ENCODE data around the gene NKD1.
A peak's percentile ranks its signal among the peaks of the same experiment; 100 is the strongest.
"Not testable (repeated sequence)": the region's sequence is repeated elsewhere in the genome, so short reads cannot be mapped to it uniquely, and the experiment has no call there.

The NKD1 gene

DNA sequence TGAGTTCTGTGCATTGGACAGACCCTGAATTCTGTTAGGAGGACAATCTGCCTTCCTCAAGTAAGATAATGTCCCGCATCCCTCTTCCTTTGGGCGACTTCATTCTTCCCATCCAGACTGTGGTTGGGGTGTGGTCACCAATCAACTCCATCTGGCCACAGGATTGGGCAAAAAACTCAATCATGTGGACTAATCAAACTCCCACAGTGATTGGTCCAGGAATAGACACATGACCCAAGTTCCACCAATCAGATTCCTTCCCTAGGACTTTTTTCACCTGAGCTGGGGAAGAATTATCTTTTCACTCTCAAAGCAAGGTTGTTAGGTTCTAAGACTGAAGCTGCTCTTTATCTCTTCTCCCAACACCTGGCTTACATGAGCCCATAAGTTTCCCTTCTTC, 13.2 kb upstream of the NKD1 start:
- Mint-ChIP-seq H3K36me3 (ENCODE audit: insufficient read depth) (peaks cover 2% of the 10 kb centered on the region), H3K27ac (ENCODE audit: low read depth) (no peak overlapping the region), H3K4me1 (no peaks in the 10 kb centered on the region), H3K9me3 (no peaks in the 10 kb centered on the region), H3K4me3 (no peak overlapping the region), H3K27me3 (peaks cover 22% of the 10 kb centered on the region)
- no peak for ATAC-seq (replicated peaks; ENCODE audit: extremely low read depth, poor library complexity, severe bottlenecking)
- no peak for DNase-seq (ENCODE audit: low spot score in 2 of 2)

DNA sequence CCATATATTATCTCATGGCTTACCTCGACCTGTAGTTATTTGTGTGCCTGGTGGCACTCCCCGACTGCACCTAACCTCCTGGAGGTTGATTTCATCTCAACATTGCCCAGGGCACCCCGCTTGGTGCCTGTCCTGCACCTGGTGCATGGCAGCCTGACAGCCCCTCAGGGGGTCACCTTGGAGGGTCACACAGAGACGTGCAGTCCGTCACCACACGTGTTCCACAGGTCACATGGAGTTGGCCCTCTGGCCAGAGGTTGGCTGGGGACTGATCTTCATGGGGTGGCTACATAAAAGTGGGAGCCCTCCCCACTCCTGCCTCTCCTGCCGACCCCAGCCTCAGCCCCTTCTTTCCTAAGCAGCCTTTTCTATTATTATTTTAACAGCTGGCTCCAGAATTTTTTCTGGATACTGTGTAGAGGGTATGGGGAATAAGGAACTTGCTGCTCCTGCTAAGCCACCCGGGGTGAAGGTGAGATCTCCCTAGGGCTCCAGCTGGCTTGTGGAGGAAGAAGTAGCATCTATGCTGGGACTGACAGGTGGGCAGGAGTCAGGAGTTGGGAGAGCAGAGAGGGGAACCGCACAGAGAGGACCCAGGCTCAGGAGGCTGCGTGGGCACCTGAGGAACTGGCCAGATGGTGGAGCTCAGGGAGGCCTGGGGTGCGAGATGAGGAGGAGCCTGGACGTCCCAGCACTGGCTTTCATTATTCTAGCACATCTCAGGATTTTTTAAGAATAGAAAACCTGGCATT, 12.5 kb upstream of the NKD1 start:
- Mint-ChIP-seq H3K4me1 (no peaks in the 10 kb centered on the region), H3K27ac (ENCODE audit: low read depth) (no peak overlapping the region), H3K4me3 (no peak overlapping the region), H3K9me3 (no peaks in the 10 kb centered on the region), H3K27me3 (peaks cover 22% of the 10 kb centered on the region), H3K36me3 (ENCODE audit: insufficient read depth) (peaks cover 2% of the 10 kb centered on the region)
- ATAC-seq (replicated peaks; ENCODE audit: extremely low read depth, poor library complexity, severe bottlenecking) = no peak
- no peak for DNase-seq (ENCODE audit: low spot score in 2 of 2)

DNA sequence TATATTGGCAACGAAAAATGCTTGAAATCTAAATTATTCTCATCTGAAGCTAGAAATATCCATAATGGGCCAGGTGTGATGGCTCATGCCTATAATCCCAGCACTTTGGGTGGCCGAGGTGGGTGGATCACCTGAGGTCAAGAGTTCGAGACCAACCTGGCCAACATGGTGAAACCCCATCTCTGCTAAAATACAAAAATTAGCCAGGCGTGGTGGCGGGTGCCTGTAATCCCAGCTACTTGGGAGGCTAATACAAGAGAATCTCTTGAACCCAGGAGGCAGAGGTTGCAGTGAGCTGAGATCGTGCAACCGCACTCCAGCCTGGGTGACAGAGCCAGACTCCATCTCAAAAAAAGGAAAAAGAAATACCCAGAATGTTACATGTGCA, 11.9 kb upstream of the NKD1 start:
- not testable (repeated sequence) for DNase-seq (ENCODE audit: low spot score in 2 of 2); H3K4me3 Mint-ChIP-seq; H3K27ac Mint-ChIP-seq (ENCODE audit: low read depth); H3K9me3 Mint-ChIP-seq; ATAC-seq (replicated peaks; ENCODE audit: extremely low read depth, poor library complexity, severe bottlenecking); H3K36me3 Mint-ChIP-seq (ENCODE audit: insufficient read depth); H3K4me1 Mint-ChIP-seq
- H3K27me3 Mint-ChIP-seq = peaks cover 22% of the 10 kb centered on the region

DNA sequence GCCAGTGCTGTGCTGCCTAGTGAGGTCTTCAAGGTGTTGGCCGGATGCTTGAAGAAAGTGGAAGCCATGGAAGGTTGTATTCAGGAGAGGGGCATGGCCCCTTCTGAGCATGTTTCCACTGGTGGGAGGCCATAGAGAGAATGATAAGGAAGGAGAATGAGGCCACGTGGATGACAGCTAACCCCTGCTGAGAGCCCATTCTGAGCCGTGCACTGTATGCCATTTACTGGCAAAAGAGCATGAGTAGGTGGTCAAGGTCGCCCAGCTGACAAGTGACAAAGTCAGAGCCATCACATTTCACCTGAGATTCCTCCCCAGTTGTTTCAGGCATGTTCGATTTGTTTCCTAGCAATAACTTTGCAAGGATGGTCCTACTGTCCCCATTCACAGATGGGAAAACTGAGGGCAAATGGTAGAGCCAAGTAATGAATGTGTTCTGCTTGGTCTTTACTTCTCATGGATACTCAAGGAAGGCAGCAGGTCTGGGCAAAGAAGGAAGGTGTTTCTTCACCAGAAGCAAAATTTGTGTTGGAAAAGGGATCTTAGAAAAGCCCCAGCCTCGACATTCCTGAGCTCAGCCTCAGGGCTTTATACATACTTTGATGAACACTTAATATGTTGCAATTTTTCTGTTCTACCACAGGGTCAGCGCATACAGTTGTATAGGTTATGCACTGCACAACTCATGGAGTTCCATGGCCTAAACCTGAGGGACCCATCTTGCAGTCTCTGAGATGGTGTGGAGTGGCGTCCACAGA, 10.5 kb upstream of the NKD1 start:
- Mint-ChIP-seq H3K27me3 (peaks cover 22% of the 10 kb centered on the region), H3K27ac (ENCODE audit: low read depth) (no peak overlapping the region), H3K36me3 (ENCODE audit: insufficient read depth) (peaks cover 2% of the 10 kb centered on the region), H3K4me1 (no peaks in the 10 kb centered on the region), H3K9me3 (no peaks in the 10 kb centered on the region), H3K4me3 (no peak overlapping the region)
- DNase-seq (ENCODE audit: low spot score in 2 of 2) (no peak), ATAC-seq (replicated peaks; ENCODE audit: extremely low read depth, poor library complexity, severe bottlenecking) (no peak)

DNA sequence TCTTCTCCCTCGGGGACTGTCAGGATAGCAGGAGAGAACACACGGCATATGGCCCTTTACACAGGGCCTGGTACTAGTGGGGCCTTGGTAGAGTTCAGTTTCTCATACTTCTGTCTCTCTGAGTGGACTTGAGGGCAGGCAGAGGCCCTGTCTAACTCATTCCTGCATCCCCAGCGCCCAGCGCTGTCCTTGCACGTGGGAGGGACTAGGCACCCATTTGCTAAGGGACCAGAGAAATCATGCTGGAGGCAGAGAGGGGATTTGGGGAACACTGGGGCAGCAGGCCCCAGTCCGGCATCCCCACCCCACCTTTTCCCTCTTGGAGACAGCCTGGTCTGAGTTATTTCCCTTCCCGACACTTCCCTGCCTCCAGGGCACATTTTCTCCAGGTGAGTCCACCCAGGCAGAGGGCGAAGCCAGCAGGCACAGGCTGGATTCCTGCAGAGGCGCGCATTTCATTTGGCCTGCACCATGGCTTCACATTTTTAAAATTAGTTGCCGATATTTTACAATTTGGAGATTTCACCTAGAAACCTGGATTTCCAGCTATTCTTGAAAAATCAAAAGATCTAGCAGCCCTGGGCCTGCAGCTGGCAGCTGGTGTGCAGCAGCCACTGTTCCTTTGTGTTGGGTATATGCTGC, 9.7 kb upstream of the NKD1 start:
- Mint-ChIP-seq H3K27me3 (peaks cover 22% of the 10 kb centered on the region), H3K36me3 (ENCODE audit: insufficient read depth) (peaks cover 2% of the 10 kb centered on the region), H3K4me1 (no peaks in the 10 kb centered on the region), H3K4me3 (no peak overlapping the region), H3K27ac (ENCODE audit: low read depth) (no peak overlapping the region), H3K9me3 (no peaks in the 10 kb centered on the region)
- ATAC-seq (replicated peaks; ENCODE audit: extremely low read depth, poor library complexity, severe bottlenecking) = no peak
- DNase-seq (ENCODE audit: low spot score in 2 of 2) = no peak

DNA sequence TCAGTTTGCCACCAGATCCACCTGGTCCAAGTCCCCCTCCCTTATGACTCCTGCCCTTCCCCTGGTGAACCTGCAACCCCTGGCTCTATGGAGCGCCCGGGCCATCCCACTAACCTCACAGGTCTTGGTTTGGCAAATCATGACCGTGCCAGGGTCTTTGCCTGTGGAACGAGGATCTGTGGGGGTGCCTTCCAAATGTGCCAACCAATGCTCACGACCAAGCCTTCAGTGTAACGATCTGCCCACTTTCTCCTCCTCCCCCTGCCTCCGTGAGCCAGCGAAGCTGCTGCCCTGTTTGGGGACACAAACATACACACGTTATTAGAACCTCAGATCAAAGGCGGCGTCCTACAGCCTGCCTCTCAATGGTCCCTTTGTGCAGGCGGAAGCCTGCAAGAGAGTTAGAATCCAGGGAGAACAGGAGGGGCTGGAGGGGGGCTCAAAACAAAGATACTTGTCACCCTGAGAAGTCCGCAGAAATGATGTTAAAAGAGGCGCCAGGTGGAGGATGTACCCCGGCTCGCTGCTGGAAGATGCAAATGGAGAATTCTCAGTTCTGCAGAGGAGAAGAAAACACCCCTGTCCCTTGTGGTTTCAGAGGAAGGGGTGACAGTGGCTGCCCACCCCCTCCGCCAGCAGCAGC, 9.0 kb upstream of the NKD1 start:
- H3K27me3 Mint-ChIP-seq = peaks cover 22% of the 10 kb centered on the region
- H3K36me3 Mint-ChIP-seq (ENCODE audit: insufficient read depth) = peaks cover 2% of the 10 kb centered on the region
- no peak overlapping the region for H3K27ac Mint-ChIP-seq (ENCODE audit: low read depth)
- no peaks in the 10 kb centered on the region for H3K9me3 Mint-ChIP-seq
- no peak overlapping the region for H3K4me3 Mint-ChIP-seq
- no peak for DNase-seq (ENCODE audit: low spot score in 2 of 2)
- ATAC-seq (replicated peaks; ENCODE audit: extremely low read depth, poor library complexity, severe bottlenecking) = no peak
- no peaks in the 10 kb centered on the region for H3K4me1 Mint-ChIP-seq

DNA sequence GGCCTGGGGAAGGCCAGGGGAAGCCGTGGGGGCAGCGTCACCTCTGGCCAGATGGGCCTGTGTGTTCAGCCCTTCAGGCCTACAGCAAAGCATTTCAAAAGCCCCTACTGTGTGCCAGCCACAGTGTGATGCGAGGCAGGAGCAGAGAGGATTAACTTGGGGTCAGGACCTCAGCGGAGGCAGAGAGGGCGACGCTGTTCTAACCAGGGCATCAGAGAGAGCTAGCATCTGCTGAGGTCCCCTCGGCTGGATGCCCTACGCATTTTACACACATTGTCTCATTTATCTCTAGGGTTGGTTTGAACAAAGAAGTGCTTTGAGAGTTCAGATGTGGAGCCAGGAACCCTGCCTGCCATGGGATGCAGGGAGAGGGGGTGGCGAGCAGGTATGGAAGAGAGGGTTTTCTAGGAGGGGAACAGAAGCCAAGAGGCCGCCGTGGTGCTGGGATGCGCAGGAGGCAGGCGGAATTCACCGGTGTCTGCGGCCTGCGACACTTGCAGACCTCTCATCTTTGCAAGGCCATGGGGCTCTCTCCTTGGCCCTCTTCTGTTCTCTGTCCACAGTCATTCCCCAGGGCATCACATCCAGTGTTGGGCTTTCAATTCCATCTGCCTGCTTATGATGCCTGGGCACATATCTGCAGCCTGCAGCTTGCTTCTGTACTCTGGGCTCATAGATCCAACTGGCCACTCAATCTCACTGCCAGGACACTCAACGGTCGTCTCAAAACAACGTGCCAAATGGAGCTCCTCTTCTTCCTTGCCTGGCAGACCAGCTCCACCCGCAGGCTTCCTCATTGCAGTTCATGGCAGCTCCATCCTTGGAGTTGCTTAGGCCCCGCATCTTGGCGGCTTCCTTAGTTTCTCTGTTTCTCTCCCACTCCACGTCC, 8.1 kb upstream of the NKD1 start:
- DNase-seq (ENCODE audit: low spot score in 2 of 2) = no peak
- no peaks in the 10 kb centered on the region for H3K9me3 Mint-ChIP-seq
- H3K4me3 Mint-ChIP-seq = no peak overlapping the region
- ATAC-seq (replicated peaks; ENCODE audit: extremely low read depth, poor library complexity, severe bottlenecking) = no peak
- H3K27me3 Mint-ChIP-seq = peaks cover 22% of the 10 kb centered on the region
- no peaks in the 10 kb centered on the region for H3K4me1 Mint-ChIP-seq
- peaks cover 3% of the 10 kb centered on the region for H3K36me3 Mint-ChIP-seq (ENCODE audit: insufficient read depth)
- no peak overlapping the region for H3K27ac Mint-ChIP-seq (ENCODE audit: low read depth)

DNA sequence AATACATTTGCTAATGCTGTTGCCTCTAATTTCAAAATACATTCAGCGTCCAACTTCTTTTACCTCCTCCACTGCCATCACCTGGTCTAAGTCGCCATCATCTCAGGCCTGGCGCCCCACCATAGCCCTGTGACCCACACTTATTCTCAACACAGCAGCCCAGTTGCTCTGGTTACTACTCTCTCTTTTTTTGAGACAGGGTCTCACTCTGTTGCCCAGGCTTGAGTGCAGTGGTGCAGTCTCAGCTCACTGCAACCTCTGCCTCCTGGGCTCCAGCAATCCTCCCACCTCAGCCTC, 7.5 kb upstream of the NKD1 start:
- ATAC-seq (replicated peaks; ENCODE audit: extremely low read depth, poor library complexity, severe bottlenecking) = no peak
- peaks cover 3% of the 10 kb centered on the region for H3K36me3 Mint-ChIP-seq (ENCODE audit: insufficient read depth)
- no peak for DNase-seq (ENCODE audit: low spot score in 2 of 2)
- H3K4me3 Mint-ChIP-seq = no peak overlapping the region
- H3K27me3 Mint-ChIP-seq = peaks cover 16% of the 10 kb centered on the region
- peaks cover under 1% of the 10 kb centered on the region for H3K4me1 Mint-ChIP-seq
- H3K27ac Mint-ChIP-seq (ENCODE audit: low read depth) = no peak overlapping the region
- H3K9me3 Mint-ChIP-seq = no peaks in the 10 kb centered on the region

DNA sequence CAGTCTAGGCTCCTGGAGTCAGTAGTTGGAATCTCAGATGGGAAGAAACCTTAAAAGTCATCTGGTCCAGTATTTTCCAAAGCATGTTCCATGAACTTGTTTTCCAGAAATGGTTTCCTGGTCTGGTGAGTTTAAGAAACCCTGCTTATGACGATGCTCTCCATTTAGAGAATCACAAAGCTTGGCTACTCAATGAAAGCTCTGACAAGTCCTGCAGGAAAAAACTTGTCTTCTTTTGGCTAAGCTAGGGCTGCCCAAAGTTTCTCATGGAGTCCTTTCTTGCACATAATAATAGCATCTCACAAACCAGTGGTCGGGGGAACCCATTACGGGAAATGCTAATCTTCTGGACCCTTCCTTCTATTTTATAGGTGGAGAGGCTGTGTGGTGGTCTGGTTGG, 5.5 kb upstream of the NKD1 start:
- Mint-ChIP-seq H3K27me3 (peaks cover 9% of the 10 kb centered on the region), H3K9me3 (no peaks in the 10 kb centered on the region), H3K4me3 (no peak overlapping the region), H3K36me3 (ENCODE audit: insufficient read depth) (peaks cover 9% of the 10 kb centered on the region), H3K27ac (ENCODE audit: low read depth) (no peak overlapping the region), H3K4me1 (peaks cover 14% of the 10 kb centered on the region)
- DNase-seq (ENCODE audit: low spot score in 2 of 2) = no peak
- ATAC-seq (replicated peaks; ENCODE audit: extremely low read depth, poor library complexity, severe bottlenecking) = no peak

DNA sequence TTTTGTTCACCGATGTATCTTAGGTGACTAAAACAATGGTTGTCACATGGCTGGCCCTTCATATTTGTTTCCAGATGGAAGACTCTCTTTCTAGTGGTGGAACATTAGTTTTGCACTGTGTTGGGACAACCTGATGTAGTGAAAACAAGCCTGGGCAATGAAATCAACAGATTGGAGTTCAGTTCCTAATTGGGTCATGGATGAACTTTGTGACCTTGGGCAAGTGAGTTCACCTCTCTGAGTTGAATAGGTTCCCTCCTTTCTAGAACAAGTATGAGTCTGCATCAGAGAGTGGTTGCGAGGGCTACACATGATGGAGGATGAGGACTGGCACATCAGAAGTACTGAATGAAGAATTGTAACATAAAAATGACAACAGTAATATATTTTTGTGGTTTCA, 2.1 kb upstream of the NKD1 start:
- H3K27me3 Mint-ChIP-seq = no peaks in the 10 kb centered on the region
- H3K4me1 Mint-ChIP-seq = peaks cover 23% of the 10 kb centered on the region
- DNase-seq (ENCODE audit: low spot score in 2 of 2) (no peak), ATAC-seq (replicated peaks; ENCODE audit: extremely low read depth, poor library complexity, severe bottlenecking) (no peak)
- no peaks in the 10 kb centered on the region for H3K9me3 Mint-ChIP-seq
- peaks cover 12% of the 10 kb centered on the region for H3K36me3 Mint-ChIP-seq (ENCODE audit: insufficient read depth)
- no peak overlapping the region for H3K4me3 Mint-ChIP-seq
- peak overlapping the region; percentile 9 for H3K27ac Mint-ChIP-seq (ENCODE audit: low read depth)

DNA sequence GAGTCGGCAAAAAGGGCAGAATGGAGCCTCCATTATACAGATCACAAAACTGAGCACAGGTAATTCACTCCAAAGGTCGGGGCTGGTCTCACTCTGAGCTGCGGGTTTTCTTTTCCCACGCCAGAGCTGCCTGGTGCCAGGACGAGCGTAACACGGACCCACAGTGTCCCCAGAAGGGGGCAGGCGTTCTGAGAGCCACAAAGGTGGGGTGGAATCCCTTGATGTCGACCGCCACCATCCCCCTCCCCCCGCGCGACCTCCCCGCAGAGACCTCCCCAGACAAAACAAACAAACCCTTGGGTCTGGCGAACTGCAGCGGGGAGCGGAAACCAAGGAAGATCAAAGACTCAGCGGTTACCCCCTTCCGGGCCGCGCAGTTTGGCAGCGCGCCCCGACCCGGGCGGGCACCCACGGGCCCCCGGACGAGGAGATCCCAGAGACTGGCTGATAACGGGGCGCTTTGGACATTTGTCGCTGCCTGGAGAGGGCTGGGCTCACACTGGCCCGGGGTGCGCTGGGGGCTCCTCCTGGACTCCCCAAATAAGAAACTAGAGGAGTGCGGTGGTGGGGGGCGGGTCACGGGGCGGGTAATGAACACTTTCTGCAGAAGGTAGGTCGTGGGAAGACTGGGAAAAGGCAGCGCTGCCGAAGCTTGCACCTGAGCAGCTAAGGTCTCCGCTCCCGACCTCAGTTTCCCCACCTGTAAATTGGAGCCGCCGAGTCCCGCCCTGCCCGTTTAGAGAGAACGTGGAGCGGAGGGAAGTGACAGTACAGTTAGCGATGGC, 664 bp upstream of the NKD1 start:
- Mint-ChIP-seq H3K4me1 (peaks cover 23% of the 10 kb centered on the region), H3K36me3 (ENCODE audit: insufficient read depth) (peaks cover 12% of the 10 kb centered on the region), H3K27me3 (no peaks in the 10 kb centered on the region), H3K4me3 (peak overlapping the region; percentile 90), H3K9me3 (no peaks in the 10 kb centered on the region), H3K27ac (ENCODE audit: low read depth) (peak overlapping the region; percentile 97)
- ATAC-seq (replicated peaks; ENCODE audit: extremely low read depth, poor library complexity, severe bottlenecking) (peak; percentile 83), DNase-seq (ENCODE audit: low spot score in 2 of 2) (peak; percentile 72 to 87)

All from central memory CD8-positive, alpha-beta T cell (primary cell).